ENCODE data around the gene LMNB1. TPM values are rescaled to one million over a fixed set of nuclear protein-coding genes. Genes with fewer than 3 reads are reported as not detected.
"Not testable (repeated sequence)": the region's sequence is repeated elsewhere in the genome, so short reads cannot be mapped to it uniquely, and the experiment has no call there.

LMNB1 gene
- total RNA-seq, 1 donor from 2014 or later: 3.9 TPM

GRCh38 chr5:126777257-126777974 is 480 bp downstream of the LMNB1 start:
- Histone ChIP-seq H3K4me3 (ENCODE audit: low read depth, low read length) (peak overlapping the region; percentile 70), H3K27me3 (ENCODE audit: control insufficient read depth, insufficient read depth, low read length) (no peaks in the 10 kb centered on the region), H3K36me3 (ENCODE audit: control insufficient read depth, insufficient read depth, low read length) (no peaks in the 10 kb centered on the region)
- peak; percentile 63 for DNase-seq (ENCODE audit: low read depth)
- TF ChIP-seq CTCF (IDR thresholded peaks at IDR 0.05; ENCODE audit: insufficient read depth, low read length, severe bottlenecking): peak; percentile 31
- no peak for FAIRE-seq

- TF ChIP-seq CTCF (IDR thresholded peaks at IDR 0.05; ENCODE audit: insufficient read depth, low read length, severe bottlenecking): no peak
Measured at GRCh38 chr5:126777975-126778674, 1.2 kb downstream of the LMNB1 start.

GRCh38 chr5:126778675-126779403 is 1.9 kb downstream of the LMNB1 start:
- Histone ChIP-seq H3K36me3 (ENCODE audit: control insufficient read depth, insufficient read depth, low read length) (no peaks in the 10 kb centered on the region), H3K4me3 (ENCODE audit: low read depth, low read length) (peak overlapping the region; percentile 70), H3K27me3 (ENCODE audit: control insufficient read depth, insufficient read depth, low read length) (no peaks in the 10 kb centered on the region)
- FAIRE-seq (no peak), DNase-seq (ENCODE audit: low read depth) (no peak)
- TF ChIP-seq CTCF (IDR thresholded peaks at IDR 0.05; ENCODE audit: insufficient read depth, low read length, severe bottlenecking): no peak

More at GRCh38 chr5:126777975-126778674, 1.2 kb downstream of the LMNB1 start:
- Histone ChIP-seq H3K27me3 (ENCODE audit: control insufficient read depth, insufficient read depth, low read length) (no peaks in the 10 kb centered on the region), H3K4me3 (ENCODE audit: low read depth, low read length) (peak overlapping the region; percentile 70), H3K36me3 (ENCODE audit: control insufficient read depth, insufficient read depth, low read length) (no peaks in the 10 kb centered on the region)
- FAIRE-seq (no peak), DNase-seq (ENCODE audit: low read depth) (peak; percentile 83)

GRCh38 chr5:126780165-126780827 is 3.4 kb downstream of the LMNB1 start:
- DNase-seq (ENCODE audit: low read depth) (peak; percentile 50), FAIRE-seq (no peak)
- Histone ChIP-seq H3K36me3 (ENCODE audit: control insufficient read depth, insufficient read depth, low read length) (no peaks in the 10 kb centered on the region), H3K4me3 (ENCODE audit: low read depth, low read length) (no peak overlapping the region), H3K27me3 (ENCODE audit: control insufficient read depth, insufficient read depth, low read length) (no peaks in the 10 kb centered on the region)
- peak; percentile 49 for TF ChIP-seq CTCF (IDR thresholded peaks at IDR 0.05; ENCODE audit: insufficient read depth, low read length, severe bottlenecking)

GRCh38 chr5:126788409-126788808 is 11.5 kb downstream of the LMNB1 start:
- FAIRE-seq; H3K27me3 ChIP-seq (ENCODE audit: control insufficient read depth, insufficient read depth, low read length); H3K36me3 ChIP-seq (ENCODE audit: control insufficient read depth, insufficient read depth, low read length); DNase-seq (ENCODE audit: low read depth); H3K4me3 ChIP-seq (ENCODE audit: low read depth, low read length): not testable (repeated sequence)

All from bronchial epithelial cell (primary cell).